ENCODE data around the gene CERS3.

Gene CERS3

DNA sequence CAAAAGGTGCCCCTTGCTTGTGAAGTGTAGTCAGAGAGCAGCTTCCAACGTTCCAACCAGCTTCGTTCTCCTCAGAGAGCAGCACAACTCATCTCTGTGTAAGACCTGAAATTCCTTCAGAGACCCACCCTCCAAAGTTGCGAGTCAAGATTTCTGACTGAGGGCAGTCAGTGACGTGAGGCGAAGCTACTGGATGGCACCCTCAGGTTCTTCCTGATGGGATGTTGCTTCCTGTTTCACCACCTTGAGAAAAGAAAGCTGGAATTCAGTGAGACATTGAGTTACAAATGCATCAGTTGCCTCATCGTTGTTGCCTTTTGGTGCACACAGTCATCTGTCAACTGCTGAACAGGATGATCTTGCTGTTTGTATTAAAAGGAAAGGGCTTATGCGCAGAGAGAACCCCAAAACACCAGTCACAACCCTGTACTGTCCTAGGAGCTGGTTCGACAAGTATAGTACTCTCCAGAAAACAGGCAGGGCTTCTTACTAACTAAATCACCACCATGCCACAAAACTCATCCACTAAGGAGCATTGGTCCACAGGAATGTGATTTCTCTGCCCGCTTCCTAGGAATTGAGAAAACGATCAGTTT lies at the start of gene CERS3:
Gene CERS3, minus strand, starts transcription at position 118 of the 596 bp plus-strand sequence. CDS start 27,101 bp downstream, outside the sequence.
- no peak within 1 kb of the TSS for H3K27ac Mint-ChIP-seq
- H3K36me3 Mint-ChIP-seq (ENCODE audit: low read depth): no peaks in the 10 kb centered on the region
- no peak within 1 kb of the TSS for H3K4me3 Mint-ChIP-seq
- H3K9me3 Mint-ChIP-seq: no peaks in the 10 kb centered on the region
- H3K27me3 Mint-ChIP-seq: peaks cover 25% of the 10 kb centered on the region
- H3K4me1 Mint-ChIP-seq (ENCODE audit: low read depth): peaks cover 16% of the 10 kb centered on the region
- intact Hi-C loops (cut with micrococcal nuclease): no loop called here

DNA sequence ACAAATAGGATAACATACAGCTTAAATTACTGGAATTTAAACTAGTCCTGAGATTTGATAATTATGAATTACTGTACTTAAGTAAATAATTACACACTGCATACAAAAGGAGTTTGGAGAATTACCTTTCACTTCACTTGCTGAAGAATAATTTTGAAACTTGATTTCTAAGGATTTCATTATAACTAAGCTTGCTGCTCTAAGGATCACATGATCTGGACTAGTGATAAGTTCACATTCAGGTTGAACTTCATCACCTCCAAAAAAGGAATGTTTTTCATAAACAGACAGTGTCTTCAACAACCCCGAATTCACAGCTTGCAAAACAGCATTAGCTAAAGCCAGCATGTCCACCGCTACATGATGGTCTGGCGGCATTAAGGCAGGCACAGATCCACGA lies 44.8 kb upstream of the CERS3 start:
- peaks cover 65% of the 10 kb centered on the region for H3K36me3 Mint-ChIP-seq (ENCODE audit: low read depth)
- intact Hi-C loops (cut with micrococcal nuclease): no loop called here
- H3K4me1 Mint-ChIP-seq (ENCODE audit: low read depth): no peaks in the 10 kb centered on the region
- no peaks in the 10 kb centered on the region for H3K9me3 Mint-ChIP-seq
- H3K27me3 Mint-ChIP-seq: no peaks in the 10 kb centered on the region
- H3K4me3 Mint-ChIP-seq: no peak overlapping the region
- H3K27ac Mint-ChIP-seq: no peak overlapping the region

- intact Hi-C loops (cut with micrococcal nuclease): loop anchor here (1.0 kb wide), 1 partner anchor 222 kb away; no protein-coding TSS in a partner anchor
These were observed 43.7 kb upstream of the CERS3 start for GRCh38 chr15:100572362-100572983.

DNA sequence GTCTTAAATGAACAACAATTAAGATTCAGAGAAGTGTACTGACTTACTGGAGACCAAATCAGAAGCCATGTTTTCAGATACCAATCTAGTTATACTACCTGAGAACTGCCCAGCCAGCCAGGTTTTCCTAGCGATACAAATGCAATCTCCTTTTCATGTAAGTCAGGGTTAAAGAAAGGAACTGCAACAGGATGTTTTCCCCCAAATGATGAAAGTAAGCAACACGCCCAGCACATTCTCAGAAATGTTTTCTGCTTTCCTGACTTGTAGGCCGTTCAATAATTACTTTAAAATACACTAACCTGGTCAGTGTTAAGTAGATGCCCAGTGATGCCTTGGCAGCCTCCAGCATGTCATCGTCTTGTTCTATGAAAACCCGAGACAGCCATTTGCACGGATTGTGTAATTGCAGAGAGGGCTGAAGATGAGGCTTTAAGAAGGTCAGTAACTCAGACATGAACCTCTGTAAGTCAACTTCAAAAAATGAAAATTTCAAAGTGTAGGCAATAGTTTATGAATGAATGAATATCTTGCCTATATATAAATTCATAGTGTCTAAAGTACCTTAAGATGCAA lies 42.9 kb upstream of the CERS3 start:
- no peak overlapping the region for H3K4me3 Mint-ChIP-seq
- no peak overlapping the region for H3K27ac Mint-ChIP-seq
- no peaks in the 10 kb centered on the region for H3K4me1 Mint-ChIP-seq (ENCODE audit: low read depth)

More at GRCh38 chr15:100572362-100572983, 43.7 kb upstream of the CERS3 start:
- Mint-ChIP-seq H3K27ac (no peak overlapping the region), H3K4me3 (no peak overlapping the region), H3K27me3 (no peaks in the 10 kb centered on the region), H3K9me3 (no peaks in the 10 kb centered on the region), H3K36me3 (ENCODE audit: low read depth) (peaks cover 69% of the 10 kb centered on the region), H3K4me1 (ENCODE audit: low read depth) (no peaks in the 10 kb centered on the region)

GRCh38 chr15:100570735-100571313 lies 42.1 kb upstream of the CERS3 start:
- H3K4me3 Mint-ChIP-seq: no peak overlapping the region
- peaks cover 60% of the 10 kb centered on the region for H3K36me3 Mint-ChIP-seq (ENCODE audit: low read depth)
- H3K9me3 Mint-ChIP-seq: no peaks in the 10 kb centered on the region
- H3K27ac Mint-ChIP-seq: no peak overlapping the region
- no peaks in the 10 kb centered on the region for H3K27me3 Mint-ChIP-seq
- peaks cover 7% of the 10 kb centered on the region for H3K4me1 Mint-ChIP-seq (ENCODE audit: low read depth)
- intact Hi-C loops (cut with micrococcal nuclease): no loop called here

More for the DNA sequence above, 42.9 kb upstream of the CERS3 start:
- H3K9me3 Mint-ChIP-seq: no peaks in the 10 kb centered on the region
- peaks cover 68% of the 10 kb centered on the region for H3K36me3 Mint-ChIP-seq (ENCODE audit: low read depth)
- intact Hi-C loops (cut with micrococcal nuclease): loop anchor here (1.0 kb wide), 1 partner anchor 221 kb away; no protein-coding TSS in a partner anchor
- no peaks in the 10 kb centered on the region for H3K27me3 Mint-ChIP-seq

DNA sequence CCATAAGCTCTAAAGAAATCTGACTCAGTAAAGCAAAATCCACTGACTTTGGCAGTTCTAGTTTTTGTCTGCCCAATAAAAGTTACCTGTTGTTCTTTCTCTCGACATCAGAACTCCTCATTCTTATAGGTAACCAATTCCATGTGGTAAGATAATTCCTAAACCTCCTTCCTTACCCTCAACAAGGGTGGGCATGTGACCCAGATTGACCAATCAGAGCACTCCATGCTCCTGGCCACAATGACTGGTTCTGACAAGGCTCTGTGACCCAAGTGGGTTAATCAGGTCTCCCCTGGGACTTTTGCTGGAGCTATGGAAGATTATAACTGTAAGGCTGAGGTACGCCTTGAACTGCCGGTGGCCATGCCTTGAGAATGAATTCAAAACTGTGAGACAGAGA lies 41.5 kb upstream of the CERS3 start:
- intact Hi-C loops (cut with micrococcal nuclease): no loop called here
- H3K36me3 Mint-ChIP-seq (ENCODE audit: low read depth): peaks cover 57% of the 10 kb centered on the region
- H3K9me3 Mint-ChIP-seq: no peaks in the 10 kb centered on the region
- no peak overlapping the region for H3K4me3 Mint-ChIP-seq
- peaks cover 12% of the 10 kb centered on the region for H3K4me1 Mint-ChIP-seq (ENCODE audit: low read depth)
- no peak overlapping the region for H3K27ac Mint-ChIP-seq
- H3K27me3 Mint-ChIP-seq: no peaks in the 10 kb centered on the region

DNA sequence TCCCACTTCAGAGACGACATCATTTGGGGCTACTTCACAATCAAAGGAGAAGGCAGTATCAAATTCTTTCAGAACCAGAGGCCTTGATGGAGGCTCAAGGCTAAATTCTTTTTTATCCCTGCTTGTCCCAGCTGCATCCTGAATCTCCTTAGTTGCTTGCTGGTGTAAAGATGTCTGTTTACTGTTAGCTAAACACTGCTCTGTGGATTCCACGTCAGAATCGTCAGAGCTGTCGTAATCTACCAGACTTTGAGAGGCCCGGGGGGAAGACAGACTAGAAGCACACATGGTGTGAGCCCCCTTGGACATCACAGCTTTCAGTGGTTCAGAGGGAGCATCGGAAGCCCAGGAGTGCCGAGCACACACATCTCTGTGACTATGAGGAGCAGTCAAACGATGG lies 40.6 kb upstream of the CERS3 start:
- no peaks in the 10 kb centered on the region for H3K9me3 Mint-ChIP-seq
- peaks cover 18% of the 10 kb centered on the region for H3K4me1 Mint-ChIP-seq (ENCODE audit: low read depth)
- H3K36me3 Mint-ChIP-seq (ENCODE audit: low read depth): peaks cover 54% of the 10 kb centered on the region
- H3K27ac Mint-ChIP-seq: no peak overlapping the region
- H3K27me3 Mint-ChIP-seq: no peaks in the 10 kb centered on the region
- intact Hi-C loops (cut with micrococcal nuclease): no loop called here
- no peak overlapping the region for H3K4me3 Mint-ChIP-seq

DNA sequence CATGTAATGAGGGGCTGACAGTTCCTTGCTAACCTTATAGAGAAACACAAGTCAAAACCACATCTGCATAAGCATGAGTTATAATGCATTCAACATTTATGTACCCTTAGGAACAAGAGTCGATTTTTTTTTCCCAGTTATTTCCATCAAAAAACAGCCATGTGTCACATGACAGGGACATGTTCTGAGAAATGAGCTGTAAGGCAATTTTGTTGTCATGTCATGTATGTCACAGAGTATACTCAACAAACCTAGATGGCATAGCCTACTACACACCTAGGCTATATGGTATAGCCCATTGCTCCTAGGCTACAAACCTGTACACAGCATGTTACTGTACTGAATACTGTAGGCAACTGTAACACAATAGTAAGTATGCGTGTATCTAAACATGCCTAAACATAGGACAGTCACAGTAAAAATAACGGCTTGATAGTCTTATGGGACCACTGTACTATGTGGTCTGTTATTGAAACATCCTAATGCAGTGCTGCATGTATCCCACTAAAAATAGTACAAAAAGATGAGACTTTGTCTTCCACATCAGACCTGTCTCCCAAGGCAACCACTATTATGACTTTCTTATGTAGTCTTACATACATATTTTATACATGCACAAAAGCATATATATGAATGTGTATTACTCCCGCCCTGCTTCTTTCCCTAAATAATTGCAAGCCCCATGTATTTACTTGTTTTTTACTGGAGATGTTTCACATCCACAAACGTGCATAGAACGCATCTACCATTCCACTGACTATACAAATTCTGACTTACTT lies 38.3 kb upstream of the CERS3 start:
- peaks cover 22% of the 10 kb centered on the region for H3K4me1 Mint-ChIP-seq (ENCODE audit: low read depth)
- peaks cover 36% of the 10 kb centered on the region for H3K36me3 Mint-ChIP-seq (ENCODE audit: low read depth)
- no peaks in the 10 kb centered on the region for H3K9me3 Mint-ChIP-seq
- H3K4me3 Mint-ChIP-seq: no peak overlapping the region
- H3K27ac Mint-ChIP-seq: no peak overlapping the region
- no peaks in the 10 kb centered on the region for H3K27me3 Mint-ChIP-seq
- intact Hi-C loops (cut with micrococcal nuclease): no loop called here

DNA sequence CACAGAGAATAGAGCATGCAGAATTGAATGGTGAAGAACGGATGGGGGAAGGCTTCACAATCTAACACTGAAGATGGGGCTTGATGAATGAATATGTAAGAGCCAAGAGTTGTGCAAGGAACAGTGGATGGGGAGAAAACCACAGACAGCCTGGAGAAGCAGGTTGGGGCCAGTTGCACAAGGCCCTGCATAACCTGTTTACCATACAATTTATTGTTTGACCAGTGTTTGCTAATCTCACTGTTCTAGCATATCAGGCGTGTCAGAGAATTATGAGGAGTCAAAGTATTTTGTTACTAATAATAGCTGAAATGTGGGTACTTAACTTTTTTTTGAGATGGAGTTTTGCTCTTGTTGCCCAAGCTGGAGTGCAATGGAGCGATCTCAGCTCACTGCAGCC lies 36.8 kb upstream of the CERS3 start:
- intact Hi-C loops (cut with micrococcal nuclease): no loop called here
- H3K27me3 Mint-ChIP-seq: no peaks in the 10 kb centered on the region
- H3K27ac Mint-ChIP-seq: no peak overlapping the region
- no peak overlapping the region for H3K4me3 Mint-ChIP-seq
- H3K4me1 Mint-ChIP-seq (ENCODE audit: low read depth): peaks cover 28% of the 10 kb centered on the region
- peaks cover 23% of the 10 kb centered on the region for H3K36me3 Mint-ChIP-seq (ENCODE audit: low read depth)
- no peaks in the 10 kb centered on the region for H3K9me3 Mint-ChIP-seq

- no peaks in the 10 kb centered on the region for H3K36me3 Mint-ChIP-seq (ENCODE audit: low read depth)
- intact Hi-C loops (cut with micrococcal nuclease): no loop called here
- no peak overlapping the region for H3K27ac Mint-ChIP-seq
- peaks cover 29% of the 10 kb centered on the region for H3K4me1 Mint-ChIP-seq (ENCODE audit: low read depth)
- H3K27me3 Mint-ChIP-seq: no peaks in the 10 kb centered on the region
- H3K9me3 Mint-ChIP-seq: peaks cover 10% of the 10 kb centered on the region
- no peak overlapping the region for H3K4me3 Mint-ChIP-seq
These were observed 31.6 kb upstream of the CERS3 start for GRCh38 chr15:100560323-100560722.

DNA sequence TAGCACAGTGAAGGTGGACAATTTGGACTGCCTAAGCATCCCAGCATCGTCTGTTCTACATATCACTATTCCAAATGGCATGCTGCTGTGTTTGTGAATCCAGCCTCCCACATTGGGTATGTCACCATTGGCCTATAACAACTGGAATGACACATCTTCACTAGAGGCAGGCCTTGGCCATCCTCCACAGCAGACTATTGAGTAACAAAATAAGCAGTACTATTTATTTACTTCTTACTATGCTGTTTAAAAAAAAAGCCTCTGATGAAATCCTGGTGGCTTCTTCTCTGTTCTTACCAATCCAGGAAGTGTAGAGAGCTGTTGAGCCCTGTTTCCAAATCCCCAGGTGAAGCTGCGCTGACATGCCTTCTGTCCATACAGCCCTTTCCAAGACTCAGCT lies 30.6 kb upstream of the CERS3 start:
- H3K9me3 Mint-ChIP-seq: peaks cover 11% of the 10 kb centered on the region
- H3K4me1 Mint-ChIP-seq (ENCODE audit: low read depth): peaks cover 22% of the 10 kb centered on the region
- no peak overlapping the region for H3K27ac Mint-ChIP-seq
- no peaks in the 10 kb centered on the region for H3K27me3 Mint-ChIP-seq
- no peak overlapping the region for H3K4me3 Mint-ChIP-seq
- H3K36me3 Mint-ChIP-seq (ENCODE audit: low read depth): no peaks in the 10 kb centered on the region
- intact Hi-C loops (cut with micrococcal nuclease): no loop called here

GRCh38 chr15:100558771-100559254 lies 30.1 kb upstream of the CERS3 start:
- Mint-ChIP-seq H3K27ac (no peak overlapping the region), H3K36me3 (ENCODE audit: low read depth) (no peaks in the 10 kb centered on the region), H3K9me3 (peaks cover 16% of the 10 kb centered on the region), H3K27me3 (no peaks in the 10 kb centered on the region), H3K4me1 (ENCODE audit: low read depth) (peaks cover 18% of the 10 kb centered on the region), H3K4me3 (no peak overlapping the region)
- intact Hi-C loops (cut with micrococcal nuclease): no loop called here

- no peak overlapping the region for H3K4me3 Mint-ChIP-seq
- H3K9me3 Mint-ChIP-seq: peaks cover 28% of the 10 kb centered on the region
- no peaks in the 10 kb centered on the region for H3K4me1 Mint-ChIP-seq (ENCODE audit: low read depth)
- no peak overlapping the region for H3K27ac Mint-ChIP-seq
- intact Hi-C loops (cut with micrococcal nuclease): no loop called here
- no peaks in the 10 kb centered on the region for H3K36me3 Mint-ChIP-seq (ENCODE audit: low read depth)
- peaks cover 5% of the 10 kb centered on the region for H3K27me3 Mint-ChIP-seq
These were observed 24.7 kb upstream of the CERS3 start for GRCh38 chr15:100553468-100553867.

Data from dendritic cell treated with granulocyte-macrophage colony-stimulating factor and Interleukin-4, amounts not matched to agents 40 ng/mL and 50 ng/mL, for 4 days (primary cell).